Measurements from ENCODE around the gene COBL. TPM values are rescaled to one million over a fixed set of nuclear protein-coding genes. Genes with fewer than 3 reads are reported as not detected.

COBL gene
- total RNA-seq, 4 donors from 2014 or later = under 0.01 to 7.7 (median 2.6) TPM

DNA sequence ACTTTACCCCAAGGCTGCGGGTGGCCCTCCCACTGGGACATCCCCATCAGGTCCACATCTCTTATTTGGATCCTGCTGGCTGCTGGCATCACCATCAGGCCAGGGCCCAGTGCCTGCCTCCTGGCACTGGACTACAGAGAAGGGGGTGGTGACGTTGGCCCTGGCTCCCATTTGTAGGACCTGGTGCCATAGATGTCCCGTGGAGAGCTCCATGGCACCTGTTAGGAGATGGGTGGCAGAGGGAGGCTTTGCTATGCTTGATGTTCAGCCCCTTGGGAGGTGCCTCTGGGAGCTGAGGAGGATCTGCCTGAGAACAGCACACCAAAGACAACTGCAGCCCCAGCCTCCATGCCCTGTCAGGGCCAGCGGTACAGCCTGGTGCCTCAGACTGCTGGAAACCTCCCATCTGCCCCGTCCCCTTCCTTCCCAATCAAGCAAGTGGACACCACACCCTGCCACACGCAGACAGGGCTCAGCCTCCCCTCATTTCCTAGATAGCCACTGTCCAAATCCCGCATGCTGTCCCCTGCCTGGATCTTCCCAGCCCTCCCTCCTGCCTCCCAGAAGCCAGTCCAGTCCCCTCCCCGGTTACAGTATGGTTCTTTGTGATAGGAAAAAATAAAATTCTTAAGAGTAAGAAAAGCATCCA is 303.9 kb downstream of the COBL start:
- H3K27ac ChIP-seq = no peak overlapping the region
- H3K4me1 ChIP-seq = no peaks in the 10 kb centered on the region
- no peaks in the 10 kb centered on the region for H3K27me3 ChIP-seq
- no peaks in the 10 kb centered on the region for H3K9me3 ChIP-seq
- intact Hi-C loops (cut with DNase I; ENCODE audit: low total_unique reads) = no loop called here
- H3K4me3 ChIP-seq = no peak overlapping the region
- TF ChIP-seq POLR2A (IDR thresholded peaks at IDR 0.05) = no peak
- TF ChIP-seq, protein P1, sequence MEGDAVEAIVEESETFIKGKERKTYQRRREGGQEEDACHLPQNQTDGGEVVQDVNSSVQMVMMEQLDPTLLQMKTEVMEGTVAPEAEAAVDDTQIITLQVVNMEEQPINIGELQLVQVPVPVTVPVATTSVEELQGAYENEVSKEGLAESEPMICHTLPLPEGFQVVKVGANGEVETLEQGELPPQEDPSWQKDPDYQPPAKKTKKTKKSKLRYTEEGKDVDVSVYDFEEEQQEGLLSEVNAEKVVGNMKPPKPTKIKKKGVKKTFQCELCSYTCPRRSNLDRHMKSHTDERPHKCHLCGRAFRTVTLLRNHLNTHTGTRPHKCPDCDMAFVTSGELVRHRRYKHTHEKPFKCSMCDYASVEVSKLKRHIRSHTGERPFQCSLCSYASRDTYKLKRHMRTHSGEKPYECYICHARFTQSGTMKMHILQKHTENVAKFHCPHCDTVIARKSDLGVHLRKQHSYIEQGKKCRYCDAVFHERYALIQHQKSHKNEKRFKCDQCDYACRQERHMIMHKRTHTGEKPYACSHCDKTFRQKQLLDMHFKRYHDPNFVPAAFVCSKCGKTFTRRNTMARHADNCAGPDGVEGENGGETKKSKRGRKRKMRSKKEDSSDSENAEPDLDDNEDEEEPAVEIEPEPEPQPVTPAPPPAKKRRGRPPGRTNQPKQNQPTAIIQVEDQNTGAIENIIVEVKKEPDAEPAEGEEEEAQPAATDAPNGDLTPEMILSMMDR (IDR thresholded peaks at IDR 0.05) = no peak
- H3K36me3 ChIP-seq = no peaks in the 10 kb centered on the region
- DNase-seq = no peak

DNA sequence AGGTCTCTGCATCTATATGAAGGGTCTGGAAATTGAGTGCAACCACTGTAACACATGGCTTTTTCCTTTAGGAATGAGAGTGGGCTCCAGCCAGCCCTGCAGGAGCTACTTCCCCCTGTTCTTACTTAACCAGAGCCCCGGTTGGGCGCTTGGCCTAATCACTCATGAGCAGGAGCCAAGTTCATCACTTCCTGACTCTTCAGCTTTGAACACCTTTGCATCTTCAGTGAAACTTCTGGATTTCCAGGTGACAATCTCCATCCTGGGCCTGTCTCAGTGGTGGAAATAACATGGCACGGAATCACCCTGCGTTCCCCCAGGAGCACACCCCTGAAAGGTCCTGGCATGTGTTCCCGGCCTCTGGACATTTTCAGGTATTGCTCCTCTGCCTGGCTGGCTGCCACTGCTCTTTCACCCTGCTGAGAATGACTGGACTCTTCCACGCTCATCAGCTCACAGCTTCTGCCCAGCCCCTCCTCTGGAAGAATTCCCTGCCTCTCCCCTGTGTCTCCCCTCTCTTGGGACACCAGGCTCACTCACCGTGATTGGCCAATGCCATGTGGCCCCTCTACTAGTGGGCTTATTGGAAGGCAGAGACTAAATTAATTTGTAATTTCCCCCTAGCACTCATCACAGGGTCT is 304.8 kb downstream of the COBL start:
- H3K4me1 ChIP-seq = no peaks in the 10 kb centered on the region
- intact Hi-C loops (cut with DNase I; ENCODE audit: low total_unique reads) = no loop called here

DNA sequence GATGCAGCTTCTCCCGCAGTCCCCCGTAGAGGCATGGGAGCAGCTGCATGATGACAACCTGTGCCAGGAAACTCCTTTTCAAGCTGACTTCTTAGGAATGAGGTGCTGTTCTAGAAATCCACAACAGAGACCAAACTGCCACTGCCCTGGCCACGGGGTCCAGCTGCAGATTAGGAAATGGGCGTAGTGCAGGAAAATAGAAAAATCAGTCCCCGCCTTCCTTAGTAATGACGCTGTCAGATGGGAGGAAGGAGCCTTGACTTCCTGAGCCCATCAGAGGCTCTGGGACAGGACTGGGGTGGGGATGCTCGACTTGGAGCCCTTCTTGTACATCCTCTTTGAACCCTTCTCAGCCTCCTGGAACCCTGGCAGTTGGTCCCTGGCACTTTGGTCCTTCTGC is 306.1 kb downstream of the COBL start:
- no peak for DNase-seq
- Histone ChIP-seq H3K36me3 (no peaks in the 10 kb centered on the region), H3K4me3 (no peak overlapping the region), H3K9me3 (no peaks in the 10 kb centered on the region), H3K27me3 (no peaks in the 10 kb centered on the region), H3K4me1 (no peaks in the 10 kb centered on the region), H3K27ac (no peak overlapping the region)
- intact Hi-C loops (cut with DNase I; ENCODE audit: low total_unique reads) = no loop called here
- TF ChIP-seq POLR2A (IDR thresholded peaks at IDR 0.05) = no peak
- TF ChIP-seq, protein P1 (IDR thresholded peaks at IDR 0.05) = no peak

More for the DNA sequence above, 304.8 kb downstream of the COBL start:
- H3K4me3 ChIP-seq = no peak overlapping the region
- TF ChIP-seq, protein P1 (IDR thresholded peaks at IDR 0.05) = no peak
- TF ChIP-seq POLR2A (IDR thresholded peaks at IDR 0.05) = no peak
- DNase-seq = no peak
- no peaks in the 10 kb centered on the region for H3K9me3 ChIP-seq
- H3K36me3 ChIP-seq = no peaks in the 10 kb centered on the region
- no peaks in the 10 kb centered on the region for H3K27me3 ChIP-seq
- no peak overlapping the region for H3K27ac ChIP-seq

DNA sequence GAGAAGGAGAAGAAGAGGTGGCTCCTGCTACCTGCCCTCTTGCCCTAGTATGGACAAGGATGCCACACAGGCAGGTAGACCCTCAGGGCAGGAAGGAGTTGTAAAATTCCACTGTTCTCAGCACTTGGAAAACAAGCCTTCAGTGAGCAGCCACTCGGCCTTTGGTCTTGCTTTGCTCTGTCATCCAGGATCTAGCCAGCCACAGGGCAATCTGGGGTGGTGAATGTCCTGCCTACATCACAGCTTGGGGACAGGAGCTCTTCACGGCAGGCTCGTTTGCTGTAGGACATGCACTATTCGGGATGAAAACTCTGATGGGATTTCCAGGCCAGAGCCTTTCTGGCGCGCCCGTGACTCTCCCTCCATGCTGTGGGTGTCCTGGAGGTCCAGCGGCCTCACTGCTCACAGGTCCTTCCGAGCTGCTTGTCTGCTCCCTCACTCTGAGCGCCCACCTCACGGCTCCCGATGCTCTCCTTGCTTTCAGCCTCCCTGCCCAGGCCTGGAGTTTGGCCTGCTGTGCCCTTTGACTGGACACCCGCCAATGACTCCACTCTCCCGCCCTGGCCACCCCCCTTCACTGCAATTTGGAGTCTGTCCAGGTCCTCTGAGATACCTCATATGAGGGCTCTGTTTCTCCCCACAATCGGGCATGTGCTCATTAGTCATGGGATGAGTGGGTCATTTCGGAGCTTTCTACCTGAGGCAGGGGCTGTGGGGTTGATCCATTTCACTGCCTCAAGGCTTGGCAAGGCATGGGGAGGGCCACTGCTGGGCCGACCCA is 306.7 kb downstream of the COBL start:
- no peaks in the 10 kb centered on the region for H3K36me3 ChIP-seq
- H3K4me1 ChIP-seq = no peaks in the 10 kb centered on the region
- H3K4me3 ChIP-seq = no peak overlapping the region
- intact Hi-C loops (cut with DNase I; ENCODE audit: low total_unique reads) = no loop called here
- DNase-seq = no peak
- no peaks in the 10 kb centered on the region for H3K9me3 ChIP-seq
- no peaks in the 10 kb centered on the region for H3K27me3 ChIP-seq
- H3K27ac ChIP-seq = no peak overlapping the region
- TF ChIP-seq, protein P1 (IDR thresholded peaks at IDR 0.05) = no peak
- no peak for TF ChIP-seq POLR2A (IDR thresholded peaks at IDR 0.05)

Measured in uterus (tissue), 4 donors.